ENCODE results near the gene TCP11.

- TF ChIP-seq, protein P1, sequence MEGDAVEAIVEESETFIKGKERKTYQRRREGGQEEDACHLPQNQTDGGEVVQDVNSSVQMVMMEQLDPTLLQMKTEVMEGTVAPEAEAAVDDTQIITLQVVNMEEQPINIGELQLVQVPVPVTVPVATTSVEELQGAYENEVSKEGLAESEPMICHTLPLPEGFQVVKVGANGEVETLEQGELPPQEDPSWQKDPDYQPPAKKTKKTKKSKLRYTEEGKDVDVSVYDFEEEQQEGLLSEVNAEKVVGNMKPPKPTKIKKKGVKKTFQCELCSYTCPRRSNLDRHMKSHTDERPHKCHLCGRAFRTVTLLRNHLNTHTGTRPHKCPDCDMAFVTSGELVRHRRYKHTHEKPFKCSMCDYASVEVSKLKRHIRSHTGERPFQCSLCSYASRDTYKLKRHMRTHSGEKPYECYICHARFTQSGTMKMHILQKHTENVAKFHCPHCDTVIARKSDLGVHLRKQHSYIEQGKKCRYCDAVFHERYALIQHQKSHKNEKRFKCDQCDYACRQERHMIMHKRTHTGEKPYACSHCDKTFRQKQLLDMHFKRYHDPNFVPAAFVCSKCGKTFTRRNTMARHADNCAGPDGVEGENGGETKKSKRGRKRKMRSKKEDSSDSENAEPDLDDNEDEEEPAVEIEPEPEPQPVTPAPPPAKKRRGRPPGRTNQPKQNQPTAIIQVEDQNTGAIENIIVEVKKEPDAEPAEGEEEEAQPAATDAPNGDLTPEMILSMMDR (IDR thresholded peaks at IDR 0.05), result no peak
- TF ChIP-seq POLR2A (IDR thresholded peaks at IDR 0.05), result no peak
Measured at GRCh38 chr6:35166116-35166515, 25.0 kb upstream of the TCP11 start.
